Hepatocyte (in vitro differentiated cells): ENCODE data around the gene KIF5A.

Source experiments
- EZH2phosphoT487 ChIP-seq: fragments of 200-600 bp; sonication (generic); IDR thresholded peaks from one replicate; pipeline ENCODE4 v1.6.1; 2018; ENCODE audit warnings: antibody characterized with exemption, mild to moderate bottlenecking, low read depth, moderate library complexity; ENCODE audit not compliant: unreplicated experiment, severe bottlenecking
- TF ChIP-seq, protein P1 (sequence below): fragments of 200-600 bp; sonication (generic); IDR thresholded peaks from 2 replicates; pipeline ENCODE4 v1.5.1; 2016; ENCODE audit warnings: antibody characterized with exemption, mild to moderate bottlenecking; ENCODE audit not compliant: poor library complexity

DNA sequence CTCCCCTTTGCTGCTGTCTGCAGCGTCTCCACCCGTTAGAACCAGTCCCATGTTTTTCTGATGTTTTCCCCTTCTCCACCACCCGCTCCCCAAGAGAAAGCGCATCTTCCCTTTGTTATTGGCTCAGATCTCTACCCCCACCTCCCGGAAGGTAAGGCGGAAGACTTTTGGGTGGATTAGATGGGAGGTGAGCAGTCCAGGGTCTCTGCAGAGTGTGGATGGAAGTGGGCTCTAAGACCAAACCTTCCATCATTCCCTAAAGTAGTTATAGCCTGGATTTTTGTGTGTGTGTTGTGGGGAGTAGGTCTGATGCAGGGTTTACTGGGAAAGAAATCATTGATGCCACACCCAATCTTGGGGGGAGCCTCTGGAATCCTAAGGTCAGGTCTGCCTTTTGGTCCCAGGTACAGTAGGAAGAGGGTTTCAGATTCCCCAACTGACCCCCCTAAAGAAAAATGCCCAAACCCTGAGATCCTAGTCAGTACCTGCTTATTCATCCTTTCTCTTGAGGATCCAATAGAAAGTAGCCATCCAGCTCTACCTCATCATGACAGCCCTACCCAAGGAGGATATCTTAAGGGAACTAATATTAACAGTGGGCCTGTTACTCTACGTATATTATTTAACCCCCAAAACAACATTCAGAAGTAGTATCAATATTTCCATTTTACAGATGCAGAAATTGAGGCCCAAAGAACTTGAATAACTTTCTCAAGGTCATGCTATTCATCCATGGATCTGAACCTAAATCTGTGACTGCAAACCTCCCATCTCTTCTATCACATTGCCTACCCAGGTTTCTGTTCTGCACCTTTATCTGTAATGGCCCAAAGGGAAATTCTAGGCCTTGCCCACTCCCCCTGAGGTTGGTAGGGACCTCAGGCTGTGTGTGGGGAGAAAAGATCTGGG is 1.1 kb downstream of the KIF5A start:
- TF ChIP-seq, protein P1, sequence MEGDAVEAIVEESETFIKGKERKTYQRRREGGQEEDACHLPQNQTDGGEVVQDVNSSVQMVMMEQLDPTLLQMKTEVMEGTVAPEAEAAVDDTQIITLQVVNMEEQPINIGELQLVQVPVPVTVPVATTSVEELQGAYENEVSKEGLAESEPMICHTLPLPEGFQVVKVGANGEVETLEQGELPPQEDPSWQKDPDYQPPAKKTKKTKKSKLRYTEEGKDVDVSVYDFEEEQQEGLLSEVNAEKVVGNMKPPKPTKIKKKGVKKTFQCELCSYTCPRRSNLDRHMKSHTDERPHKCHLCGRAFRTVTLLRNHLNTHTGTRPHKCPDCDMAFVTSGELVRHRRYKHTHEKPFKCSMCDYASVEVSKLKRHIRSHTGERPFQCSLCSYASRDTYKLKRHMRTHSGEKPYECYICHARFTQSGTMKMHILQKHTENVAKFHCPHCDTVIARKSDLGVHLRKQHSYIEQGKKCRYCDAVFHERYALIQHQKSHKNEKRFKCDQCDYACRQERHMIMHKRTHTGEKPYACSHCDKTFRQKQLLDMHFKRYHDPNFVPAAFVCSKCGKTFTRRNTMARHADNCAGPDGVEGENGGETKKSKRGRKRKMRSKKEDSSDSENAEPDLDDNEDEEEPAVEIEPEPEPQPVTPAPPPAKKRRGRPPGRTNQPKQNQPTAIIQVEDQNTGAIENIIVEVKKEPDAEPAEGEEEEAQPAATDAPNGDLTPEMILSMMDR = no peak
- no peak for TF ChIP-seq EZH2phosphoT487
